HFFc6 (cell line): Measurements from ENCODE around the gene TBL1Y. TPM values are rescaled to one million over a fixed set of nuclear protein-coding genes. Genes with fewer than 3 reads are reported as not detected.

Experiments used
- DNase-seq: peaks from one replicate; pipeline ENCODE4 v3.0.0-alpha.2; 2018
- H3K27ac Mint-ChIP-seq: 2 replicates; pipeline ENCODE4 v1.8.0; 2020; ENCODE audit warnings: mild to moderate bottlenecking, mixed read lengths
- H3K27me3 Mint-ChIP-seq: 2 replicates; pipeline ENCODE4 v1.8.0; 2021; ENCODE audit warnings: mild to moderate bottlenecking, moderate library complexity, mixed read lengths; ENCODE audit not compliant: insufficient read depth
- H3K36me3 Mint-ChIP-seq: 2 replicates; pipeline ENCODE4 v1.8.0; 2021; ENCODE audit warnings: low read depth, mixed read lengths
- H3K4me1 Mint-ChIP-seq: 2 replicates; pipeline ENCODE4 v1.8.0; 2020; ENCODE audit warnings: low read depth, mixed read lengths
- H3K4me3 Mint-ChIP-seq: 2 replicates; pipeline ENCODE4 v1.8.0; 2020; ENCODE audit warnings: mild to moderate bottlenecking, moderate library complexity, mixed read lengths
- H3K9me3 Mint-ChIP-seq: 2 replicates; pipeline ENCODE4 v1.8.0; 2020; ENCODE audit warnings: mild to moderate bottlenecking, mixed read lengths
- CTCF ChIP-seq: fragments of 200-600 bp; sonication (generic); IDR thresholded peaks from 2 replicates; pipeline ENCODE4 v1.5.0; 2021; ENCODE audit warnings: antibody characterized with exemption, mild to moderate bottlenecking
- total RNA-seq, 6 experiments: library from RNA; stranded (reverse); fragmentation: NEBNext Ultra II Directional; extraction: Animal tissue kit (Norgen Biotek cat#: 25700); gene quantifications; 2 replicates in 1 of 6; 3 replicates in 5 of 6; pipeline ENCODE4 v1.2.3, GENCODE V29; 2021

Gene TBL1Y
- total RNA-seq, 6 experiments from 2014 or later = not detected

DNA sequence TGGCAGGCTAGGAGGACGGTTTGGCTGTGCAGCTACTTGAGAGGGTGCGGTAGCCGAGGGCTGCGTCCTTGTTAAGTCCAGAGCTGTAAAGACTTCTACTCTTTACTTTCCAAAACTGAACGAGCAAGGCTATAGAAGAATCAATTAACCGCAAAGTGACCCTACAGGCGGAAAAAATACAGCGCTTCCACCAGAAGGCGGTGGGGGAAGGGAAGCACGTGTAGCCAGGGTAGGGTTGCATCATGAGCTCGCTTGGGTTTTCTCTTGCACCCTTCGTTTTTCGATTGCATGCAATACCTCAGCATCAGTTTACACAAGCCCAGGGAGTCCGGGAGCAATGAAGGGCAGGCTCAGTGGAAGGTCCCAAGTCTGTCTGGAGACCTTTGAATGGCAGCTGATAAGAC, 1.4 kb upstream of the TBL1Y start:
- Mint-ChIP-seq H3K9me3 (no peaks in the 10 kb centered on the region), H3K27me3 (no peaks in the 10 kb centered on the region), H3K36me3 (no peaks in the 10 kb centered on the region), H3K4me3 (no peak overlapping the region), H3K4me1 (no peaks in the 10 kb centered on the region), H3K27ac (no peak overlapping the region)
- no peak for TF ChIP-seq CTCF
- no peak for DNase-seq

- no peak for DNase-seq
- no peaks in the 10 kb centered on the region for H3K36me3 Mint-ChIP-seq
- no peaks in the 10 kb centered on the region for H3K9me3 Mint-ChIP-seq
- H3K4me1 Mint-ChIP-seq = no peaks in the 10 kb centered on the region
- TF ChIP-seq CTCF = no peak
- no peaks in the 10 kb centered on the region for H3K27me3 Mint-ChIP-seq
- H3K27ac Mint-ChIP-seq = no peak overlapping the region
- H3K4me3 Mint-ChIP-seq = no peak overlapping the region
These were observed 641 bp upstream of the TBL1Y start for GRCh38 chrY:6909856-6910255.

DNA sequence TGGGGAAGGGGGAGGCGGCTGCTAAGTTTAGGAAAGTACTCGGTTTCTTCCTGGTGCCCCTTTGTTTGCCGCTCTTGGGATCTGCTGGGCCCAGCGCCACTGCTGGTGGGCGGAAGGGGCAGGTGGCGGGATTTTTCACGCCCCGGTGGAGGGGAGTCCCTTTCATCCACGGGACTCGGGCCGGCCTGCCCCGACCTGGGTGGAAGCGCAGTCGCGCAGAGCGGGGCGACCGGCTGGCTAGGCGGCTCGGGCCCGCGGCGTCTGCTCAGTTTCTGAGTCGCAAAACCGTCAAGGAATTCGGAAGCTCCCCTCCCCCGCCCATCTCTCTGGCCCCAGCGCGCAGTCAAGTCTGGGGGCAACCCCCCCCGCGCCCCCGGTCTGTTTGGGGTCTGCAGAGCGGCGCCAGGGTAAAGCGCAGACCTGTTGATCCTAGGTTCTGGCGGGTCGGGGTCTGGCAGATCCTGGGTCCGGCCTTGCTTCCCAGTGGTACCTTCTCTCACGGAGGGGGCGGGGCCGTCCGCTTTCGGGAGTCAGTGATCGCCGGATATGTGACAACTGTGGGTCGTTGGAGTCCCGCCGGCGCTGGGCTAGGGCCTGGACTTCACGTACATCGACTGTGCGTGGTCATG, 870 bp downstream of the TBL1Y start, which contains the start of gene AMELY:
AMELY (minus strand) TSS at position 500 of the 629 bp plus-strand sequence. CDS start 39,144 bp downstream, outside the sequence.
- no peaks in the 10 kb centered on the region for H3K4me1 Mint-ChIP-seq
- H3K27ac Mint-ChIP-seq = no peak within 1 kb of the TSS
- H3K27me3 Mint-ChIP-seq = no peaks in the 10 kb centered on the region
- TF ChIP-seq CTCF = no peak
- no peaks in the 10 kb centered on the region for H3K9me3 Mint-ChIP-seq
- no peak for DNase-seq
- no peaks in the 10 kb centered on the region for H3K36me3 Mint-ChIP-seq
- H3K4me3 Mint-ChIP-seq = no peak within 1 kb of the TSS

DNA sequence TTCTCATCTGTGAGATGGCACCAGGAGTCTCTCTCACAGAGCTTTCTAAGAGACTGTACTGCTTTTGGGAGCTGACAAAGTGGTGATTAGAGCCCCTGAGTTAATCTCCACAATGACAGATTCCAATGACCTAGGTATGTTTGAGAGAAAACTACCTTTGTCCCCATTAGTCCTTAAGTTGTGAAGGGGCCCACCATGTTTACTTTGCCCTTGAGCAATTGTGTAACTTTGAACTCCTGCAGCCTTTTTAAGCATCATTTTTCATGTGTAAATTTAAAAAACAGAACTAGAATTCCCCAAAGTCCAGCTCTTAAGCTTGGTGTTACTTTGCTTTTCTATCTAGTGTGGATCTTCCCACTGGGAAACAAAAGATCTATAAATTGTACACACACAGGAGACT, 2.9 kb downstream of the TBL1Y start:
- Mint-ChIP-seq H3K27me3 (no peaks in the 10 kb centered on the region), H3K9me3 (no peaks in the 10 kb centered on the region), H3K4me1 (no peaks in the 10 kb centered on the region), H3K27ac (no peak overlapping the region), H3K36me3 (no peaks in the 10 kb centered on the region), H3K4me3 (no peak overlapping the region)
- DNase-seq = no peak
- no peak for TF ChIP-seq CTCF

- H3K36me3 Mint-ChIP-seq = no peaks in the 10 kb centered on the region
- H3K27ac Mint-ChIP-seq = no peak overlapping the region
- no peak for DNase-seq
- no peak for TF ChIP-seq CTCF
- H3K4me1 Mint-ChIP-seq = no peaks in the 10 kb centered on the region
- no peak overlapping the region for H3K4me3 Mint-ChIP-seq
- H3K27me3 Mint-ChIP-seq = no peaks in the 10 kb centered on the region
- H3K9me3 Mint-ChIP-seq = no peaks in the 10 kb centered on the region; the same call in 1 of the 2 replicates
These were observed 10.6 kb downstream of the TBL1Y start for GRCh38 chrY:6921061-6921460.
